ENCODE data around the gene CNGA3. TPM values are rescaled to one million over a fixed set of nuclear protein-coding genes. Genes with fewer than 3 reads are reported as not detected.

The CNGA3 gene
- total RNA-seq, 1 experiment from 2014 or later, result not detected

DNA sequence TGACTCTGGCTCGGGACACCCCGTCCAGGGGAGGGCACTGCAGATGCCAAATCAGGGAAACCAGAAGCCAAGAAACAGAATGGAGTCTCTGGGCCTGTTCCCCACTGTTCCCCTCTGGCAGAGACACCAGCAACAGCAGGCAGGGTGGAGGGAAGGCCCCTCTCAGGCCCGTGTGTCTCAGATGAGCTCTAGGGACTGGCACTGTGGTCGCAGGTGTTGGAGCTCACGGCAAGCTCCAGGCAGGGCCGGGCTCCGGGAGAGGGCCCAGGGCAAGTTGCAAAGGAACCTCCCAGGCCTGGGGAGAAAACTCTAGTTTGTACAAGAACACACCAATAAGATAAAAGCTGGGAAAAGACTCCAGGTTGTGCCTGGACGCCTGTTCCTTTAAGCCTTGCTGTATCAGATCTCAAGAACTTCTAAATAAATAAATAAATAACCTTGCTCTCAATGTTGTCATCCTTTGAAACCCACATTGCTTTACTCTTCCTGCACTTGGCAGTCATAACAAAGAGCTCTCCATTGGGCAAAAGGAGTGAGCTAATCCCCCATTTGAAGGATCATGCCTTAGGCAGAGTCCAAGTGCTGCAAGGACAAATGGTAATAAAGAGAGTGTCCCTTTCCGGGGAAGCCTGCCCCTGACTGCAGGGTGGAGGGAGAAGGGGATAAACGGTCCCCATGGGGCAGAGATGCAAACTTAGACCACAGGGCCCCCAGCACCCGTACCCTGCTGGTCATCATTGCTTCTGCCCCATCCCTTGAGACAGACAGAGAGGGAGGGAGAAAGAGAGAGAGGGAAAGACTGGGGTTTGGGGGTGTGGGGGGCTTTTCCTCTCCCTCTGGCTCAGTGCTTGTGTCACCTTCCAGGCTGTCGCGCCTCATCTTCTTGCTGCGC lies 33.3 kb downstream of the CNGA3 start:
- DNase-seq, result no peak
- H3K27ac Mint-ChIP-seq, result no peak overlapping the region

More for the DNA sequence above, 33.3 kb downstream of the CNGA3 start:
- H4K20me1 ChIP-seq (ENCODE audit: control insufficient read depth, insufficient read depth, insufficient read length), result no peaks in the 10 kb centered on the region
- H2BK12ac ChIP-seq (ENCODE audit: insufficient read length, low read depth, low read length), result no peak overlapping the region
- H4K5ac ChIP-seq (ENCODE audit: insufficient read length, low read depth, low read length), result no peak overlapping the region
- H3K18ac ChIP-seq (ENCODE audit: insufficient read length, low read depth, low read length), result no peak overlapping the region
- no peak overlapping the region for H3K27ac ChIP-seq (ENCODE audit: insufficient read length, low read depth, low read length)
- no peak overlapping the region for H3K4me2 ChIP-seq (ENCODE audit: insufficient read depth, insufficient read length, low read length)
- Mint-ChIP-seq H3K4me3 (no peak overlapping the region), H3K27me3 (ENCODE audit: low read depth) (peaks cover 24% of the 10 kb centered on the region), H3K36me3 (ENCODE audit: insufficient read depth in 1 of 3, low read depth in 3 of 3) (no peaks in the 10 kb centered on the region; a peak in 1 of 7 replicates), H3K4me1 (peaks cover 29 to 37% of the 10 kb centered on the region in 2 experiments), H3K9me3 (no peaks in the 10 kb centered on the region)
- no peak overlapping the region for H4K8ac ChIP-seq (replicated peaks; ENCODE audit: insufficient read length, low read depth, low read length)
- H2BK20ac ChIP-seq (ENCODE audit: low read depth, low read length, poor library complexity, severe bottlenecking), result no peak overlapping the region
- no peaks in the 10 kb centered on the region for H3K27me3 ChIP-seq (ENCODE audit: insufficient read depth, low read length)
- no peak overlapping the region for H3K14ac ChIP-seq (ENCODE audit: insufficient read depth, low read length)
- H3K79me1 ChIP-seq (ENCODE audit: insufficient read depth, low read depth, low read length, poor library complexity, severe bottlenecking), result no peaks in the 10 kb centered on the region
- H3K9ac ChIP-seq (ENCODE audit: extremely low read depth, insufficient read length, low read length), result no peak overlapping the region
- H3K79me2 ChIP-seq (ENCODE audit: insufficient read depth, low read length), result no peaks in the 10 kb centered on the region
- no CpG with 5 or more reads among the region's 14 CpGs for WGBS (ENCODE audit: extremely low coverage, insufficient read length, low lambda C conversion rate)
- H3K23me2 ChIP-seq (ENCODE audit: insufficient read length, low read depth, low read length, poor library complexity, severe bottlenecking), result no peaks in the 10 kb centered on the region
- H3K4me1 ChIP-seq (ENCODE audit: insufficient read depth, low read length), result no peaks in the 10 kb centered on the region
- H3T11ph ChIP-seq (ENCODE audit: low read length), result no peak overlapping the region
- no peak overlapping the region for H3K56ac ChIP-seq (ENCODE audit: insufficient read length, low read depth, low read length)
- H2BK120ac ChIP-seq (ENCODE audit: low read depth, low read length, poor library complexity, severe bottlenecking), result no peak overlapping the region
- TF ChIP-seq, protein P1, sequence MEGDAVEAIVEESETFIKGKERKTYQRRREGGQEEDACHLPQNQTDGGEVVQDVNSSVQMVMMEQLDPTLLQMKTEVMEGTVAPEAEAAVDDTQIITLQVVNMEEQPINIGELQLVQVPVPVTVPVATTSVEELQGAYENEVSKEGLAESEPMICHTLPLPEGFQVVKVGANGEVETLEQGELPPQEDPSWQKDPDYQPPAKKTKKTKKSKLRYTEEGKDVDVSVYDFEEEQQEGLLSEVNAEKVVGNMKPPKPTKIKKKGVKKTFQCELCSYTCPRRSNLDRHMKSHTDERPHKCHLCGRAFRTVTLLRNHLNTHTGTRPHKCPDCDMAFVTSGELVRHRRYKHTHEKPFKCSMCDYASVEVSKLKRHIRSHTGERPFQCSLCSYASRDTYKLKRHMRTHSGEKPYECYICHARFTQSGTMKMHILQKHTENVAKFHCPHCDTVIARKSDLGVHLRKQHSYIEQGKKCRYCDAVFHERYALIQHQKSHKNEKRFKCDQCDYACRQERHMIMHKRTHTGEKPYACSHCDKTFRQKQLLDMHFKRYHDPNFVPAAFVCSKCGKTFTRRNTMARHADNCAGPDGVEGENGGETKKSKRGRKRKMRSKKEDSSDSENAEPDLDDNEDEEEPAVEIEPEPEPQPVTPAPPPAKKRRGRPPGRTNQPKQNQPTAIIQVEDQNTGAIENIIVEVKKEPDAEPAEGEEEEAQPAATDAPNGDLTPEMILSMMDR (conservative IDR thresholded peaks at IDR 0.05), result no peak
- H2AK5ac ChIP-seq (ENCODE audit: insufficient read length, low read length), result no peak overlapping the region
- no peaks in the 10 kb centered on the region for H3K9me3 ChIP-seq (ENCODE audit: control insufficient read depth, low read depth, low read length)
- H2BK15ac ChIP-seq (ENCODE audit: low read depth, low read length), result no peak overlapping the region
- H3K4ac ChIP-seq (ENCODE audit: low read depth, low read length), result no peak overlapping the region
- no peak overlapping the region for H2AFZ ChIP-seq (ENCODE audit: low read length)
- H2BK5ac ChIP-seq (ENCODE audit: insufficient read length, low read length), result no peak overlapping the region
- H3K23ac ChIP-seq (ENCODE audit: insufficient read length, low read depth, low read length), result no peak overlapping the region
- H4K91ac ChIP-seq (ENCODE audit: insufficient read length, low read depth, low read length), result no peak overlapping the region
